Measurements from ENCODE around the gene TBX3.

DNA sequence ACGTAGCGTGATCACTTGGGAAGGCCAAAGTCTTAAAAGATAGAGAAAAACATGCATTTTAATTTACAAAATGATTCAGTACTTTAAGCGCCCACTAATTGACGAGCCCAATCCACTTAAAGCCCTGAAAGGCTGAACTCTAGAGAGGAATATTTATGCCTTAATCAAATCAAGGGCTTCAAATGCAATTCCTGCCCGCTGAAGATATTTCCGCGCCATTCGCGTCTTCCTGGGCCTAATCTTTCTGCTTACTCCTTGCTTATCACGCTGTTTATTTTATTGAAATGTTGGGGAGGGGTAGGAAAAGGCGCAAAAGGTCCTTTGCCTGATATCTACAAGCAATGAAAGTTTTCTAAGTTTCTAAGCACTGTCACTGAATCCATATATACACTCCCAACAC, 4.0 kb downstream of the TBX3 start:
- TF ChIP-seq EZH2 (optimal IDR thresholded peaks at IDR 0.05; ENCODE audit: low read depth, low read length) (no peak), CTCF (IDR thresholded peaks at IDR 0.05; ENCODE audit: low read length) (no peak)

Data from MM.1S (cell line).